HL-60 (cell line): Measurements from ENCODE around the gene IL4R.

ENCODE experiments used
- CTCF ChIP-seq: IDR thresholded peaks from one replicate; pipeline ENCODE4 v1.5.1; 2011; ENCODE audit warnings: low read length, control low read depth, inconsistent platforms; ENCODE audit not compliant: insufficient read depth
- POLR2AphosphoS5 ChIP-seq: IDR thresholded peaks from 2 replicates; pipeline ENCODE4 v1.6.1; 2012; ENCODE audit warnings: low read depth
- SPI1 ChIP-seq: IDR thresholded peaks from 2 replicates; pipeline ENCODE4 v1.6.1; 2012; ENCODE audit warnings: low read depth, mild to moderate bottlenecking, borderline replicate concordance
- TF ChIP-seq, protein P1 (sequence below): IDR thresholded peaks from 2 replicates; pipeline ENCODE4 v1.6.1; 2012; ENCODE audit warnings: low read depth; ENCODE audit not compliant: insufficient replicate concordance

DNA sequence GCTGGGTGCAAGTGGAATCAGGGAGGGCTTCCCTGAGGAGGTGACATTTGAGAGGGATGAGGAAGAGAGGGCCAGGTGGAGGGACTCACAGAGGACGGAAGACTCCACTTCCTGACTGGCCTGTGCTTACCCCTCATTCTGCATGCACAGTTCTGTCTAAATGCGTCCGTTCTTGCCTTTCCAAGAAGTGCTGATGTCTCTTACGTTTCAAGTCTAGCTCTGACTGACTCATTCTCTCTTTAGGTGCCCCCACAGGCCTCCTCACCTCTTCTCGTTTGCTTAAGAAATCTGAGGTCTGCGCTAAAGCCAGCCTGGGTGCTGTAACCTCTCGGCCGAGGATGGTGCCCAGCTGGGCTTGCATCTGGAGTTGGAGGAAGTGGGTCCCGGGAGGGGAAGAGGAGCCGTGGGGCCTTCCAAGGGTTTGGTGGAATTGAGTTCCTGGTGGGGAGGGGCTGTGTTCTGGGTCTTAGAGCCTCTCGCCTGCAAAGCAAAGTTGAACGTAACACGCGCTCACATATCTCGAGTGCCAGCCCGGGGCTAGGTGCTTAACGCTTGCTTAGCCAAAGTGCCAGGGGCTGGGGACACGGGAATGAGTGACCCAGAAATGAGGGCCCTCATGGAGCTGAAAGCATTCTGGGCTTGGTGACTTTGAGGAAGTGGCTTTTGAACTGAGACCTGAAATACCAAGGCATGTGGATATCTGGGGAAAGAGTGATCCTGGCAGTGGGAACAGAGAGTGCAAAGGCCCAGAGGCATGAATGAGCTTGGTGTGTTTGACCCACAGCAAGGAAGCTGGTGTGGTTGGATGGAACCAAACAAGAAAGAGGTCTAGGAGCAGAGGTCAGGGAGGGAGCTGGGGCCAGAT is 4.8 kb downstream of the IL4R start:
- no peak for TF ChIP-seq CTCF
- peak; percentile 85 for TF ChIP-seq SPI1
- TF ChIP-seq, protein P1, sequence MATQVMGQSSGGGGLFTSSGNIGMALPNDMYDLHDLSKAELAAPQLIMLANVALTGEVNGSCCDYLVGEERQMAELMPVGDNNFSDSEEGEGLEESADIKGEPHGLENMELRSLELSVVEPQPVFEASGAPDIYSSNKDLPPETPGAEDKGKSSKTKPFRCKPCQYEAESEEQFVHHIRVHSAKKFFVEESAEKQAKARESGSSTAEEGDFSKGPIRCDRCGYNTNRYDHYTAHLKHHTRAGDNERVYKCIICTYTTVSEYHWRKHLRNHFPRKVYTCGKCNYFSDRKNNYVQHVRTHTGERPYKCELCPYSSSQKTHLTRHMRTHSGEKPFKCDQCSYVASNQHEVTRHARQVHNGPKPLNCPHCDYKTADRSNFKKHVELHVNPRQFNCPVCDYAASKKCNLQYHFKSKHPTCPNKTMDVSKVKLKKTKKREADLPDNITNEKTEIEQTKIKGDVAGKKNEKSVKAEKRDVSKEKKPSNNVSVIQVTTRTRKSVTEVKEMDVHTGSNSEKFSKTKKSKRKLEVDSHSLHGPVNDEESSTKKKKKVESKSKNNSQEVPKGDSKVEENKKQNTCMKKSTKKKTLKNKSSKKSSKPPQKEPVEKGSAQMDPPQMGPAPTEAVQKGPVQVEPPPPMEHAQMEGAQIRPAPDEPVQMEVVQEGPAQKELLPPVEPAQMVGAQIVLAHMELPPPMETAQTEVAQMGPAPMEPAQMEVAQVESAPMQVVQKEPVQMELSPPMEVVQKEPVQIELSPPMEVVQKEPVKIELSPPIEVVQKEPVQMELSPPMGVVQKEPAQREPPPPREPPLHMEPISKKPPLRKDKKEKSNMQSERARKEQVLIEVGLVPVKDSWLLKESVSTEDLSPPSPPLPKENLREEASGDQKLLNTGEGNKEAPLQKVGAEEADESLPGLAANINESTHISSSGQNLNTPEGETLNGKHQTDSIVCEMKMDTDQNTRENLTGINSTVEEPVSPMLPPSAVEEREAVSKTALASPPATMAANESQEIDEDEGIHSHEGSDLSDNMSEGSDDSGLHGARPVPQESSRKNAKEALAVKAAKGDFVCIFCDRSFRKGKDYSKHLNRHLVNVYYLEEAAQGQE = peak; percentile 18
- TF ChIP-seq POLR2AphosphoS5 = peak; percentile 88
